ENCODE data around the gene KCNJ15.

GRCh38 chr21:38254970-38255369 is 1.8 kb upstream of the KCNJ15 start:
- TF ChIP-seq JUNB (IDR thresholded peaks at IDR 0.05; ENCODE audit: unreplicated experiment): no peak
- TF ChIP-seq CTCF (conservative IDR thresholded peaks at IDR 0.05; ENCODE audit: low read depth in 2 of 2): no peak
- TF ChIP-seq, protein P1, sequence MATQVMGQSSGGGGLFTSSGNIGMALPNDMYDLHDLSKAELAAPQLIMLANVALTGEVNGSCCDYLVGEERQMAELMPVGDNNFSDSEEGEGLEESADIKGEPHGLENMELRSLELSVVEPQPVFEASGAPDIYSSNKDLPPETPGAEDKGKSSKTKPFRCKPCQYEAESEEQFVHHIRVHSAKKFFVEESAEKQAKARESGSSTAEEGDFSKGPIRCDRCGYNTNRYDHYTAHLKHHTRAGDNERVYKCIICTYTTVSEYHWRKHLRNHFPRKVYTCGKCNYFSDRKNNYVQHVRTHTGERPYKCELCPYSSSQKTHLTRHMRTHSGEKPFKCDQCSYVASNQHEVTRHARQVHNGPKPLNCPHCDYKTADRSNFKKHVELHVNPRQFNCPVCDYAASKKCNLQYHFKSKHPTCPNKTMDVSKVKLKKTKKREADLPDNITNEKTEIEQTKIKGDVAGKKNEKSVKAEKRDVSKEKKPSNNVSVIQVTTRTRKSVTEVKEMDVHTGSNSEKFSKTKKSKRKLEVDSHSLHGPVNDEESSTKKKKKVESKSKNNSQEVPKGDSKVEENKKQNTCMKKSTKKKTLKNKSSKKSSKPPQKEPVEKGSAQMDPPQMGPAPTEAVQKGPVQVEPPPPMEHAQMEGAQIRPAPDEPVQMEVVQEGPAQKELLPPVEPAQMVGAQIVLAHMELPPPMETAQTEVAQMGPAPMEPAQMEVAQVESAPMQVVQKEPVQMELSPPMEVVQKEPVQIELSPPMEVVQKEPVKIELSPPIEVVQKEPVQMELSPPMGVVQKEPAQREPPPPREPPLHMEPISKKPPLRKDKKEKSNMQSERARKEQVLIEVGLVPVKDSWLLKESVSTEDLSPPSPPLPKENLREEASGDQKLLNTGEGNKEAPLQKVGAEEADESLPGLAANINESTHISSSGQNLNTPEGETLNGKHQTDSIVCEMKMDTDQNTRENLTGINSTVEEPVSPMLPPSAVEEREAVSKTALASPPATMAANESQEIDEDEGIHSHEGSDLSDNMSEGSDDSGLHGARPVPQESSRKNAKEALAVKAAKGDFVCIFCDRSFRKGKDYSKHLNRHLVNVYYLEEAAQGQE (IDR thresholded peaks at IDR 0.05; ENCODE audit: unreplicated experiment): no peak
- no peak for TF ChIP-seq ZNF114 (CRISPR knock-in tag; IDR thresholded peaks at IDR 0.05)

All from GM23338 (cell line).